Osteocyte (in vitro differentiated cells): Measurements from ENCODE around the gene DAP. TPM values are rescaled to one million over a fixed set of nuclear protein-coding genes. Genes with fewer than 3 reads are reported as not detected.
A peak's percentile ranks its signal among the peaks of the same experiment; 100 is the strongest.

Experiments
- DNase-seq: peaks from one replicate; pipeline ENCODE4 v3.0.0; 2021; ENCODE audit warnings: mixed read lengths; ENCODE audit not compliant: unreplicated experiment; ENCODE audit errors: extremely low spot score
- H3K27ac Mint-ChIP-seq: one replicate; pipeline ENCODE4 v1.8.0; 2021; ENCODE audit warnings: mild to moderate bottlenecking, mixed read lengths; ENCODE audit not compliant: unreplicated experiment
- H3K27me3 Mint-ChIP-seq: one replicate; pipeline ENCODE4 v1.8.0; 2021; ENCODE audit warnings: mixed read lengths; ENCODE audit not compliant: unreplicated experiment
- H3K36me3 Mint-ChIP-seq: one replicate; pipeline ENCODE4 v1.8.0; 2021; ENCODE audit warnings: mixed read lengths; ENCODE audit not compliant: unreplicated experiment
- H3K4me1 Mint-ChIP-seq: one replicate; pipeline ENCODE4 v1.8.0; 2021; ENCODE audit warnings: mixed read lengths; ENCODE audit not compliant: unreplicated experiment
- H3K4me3 Mint-ChIP-seq: one replicate; pipeline ENCODE4 v1.8.0; 2021; ENCODE audit warnings: mild to moderate bottlenecking, moderate library complexity, mixed read lengths; ENCODE audit not compliant: unreplicated experiment
- H3K9me3 Mint-ChIP-seq: one replicate; pipeline ENCODE4 v1.8.0; 2021; ENCODE audit warnings: mixed read lengths; ENCODE audit not compliant: unreplicated experiment
- CTCF ChIP-seq: fragments of 200-600 bp; sonication (generic); IDR thresholded peaks from 2 replicates; pipeline ENCODE4 v1.5.0; 2021; ENCODE audit warnings: antibody characterized with exemption, mild to moderate bottlenecking, moderate library complexity
- total RNA-seq: library from RNA; stranded (reverse); gene quantifications from 2 replicates; pipeline ENCODE4 v1.2.1, GENCODE V29; 2021

Gene DAP
- total RNA-seq, 1 donor from 2014 or later: 173 TPM

DNA sequence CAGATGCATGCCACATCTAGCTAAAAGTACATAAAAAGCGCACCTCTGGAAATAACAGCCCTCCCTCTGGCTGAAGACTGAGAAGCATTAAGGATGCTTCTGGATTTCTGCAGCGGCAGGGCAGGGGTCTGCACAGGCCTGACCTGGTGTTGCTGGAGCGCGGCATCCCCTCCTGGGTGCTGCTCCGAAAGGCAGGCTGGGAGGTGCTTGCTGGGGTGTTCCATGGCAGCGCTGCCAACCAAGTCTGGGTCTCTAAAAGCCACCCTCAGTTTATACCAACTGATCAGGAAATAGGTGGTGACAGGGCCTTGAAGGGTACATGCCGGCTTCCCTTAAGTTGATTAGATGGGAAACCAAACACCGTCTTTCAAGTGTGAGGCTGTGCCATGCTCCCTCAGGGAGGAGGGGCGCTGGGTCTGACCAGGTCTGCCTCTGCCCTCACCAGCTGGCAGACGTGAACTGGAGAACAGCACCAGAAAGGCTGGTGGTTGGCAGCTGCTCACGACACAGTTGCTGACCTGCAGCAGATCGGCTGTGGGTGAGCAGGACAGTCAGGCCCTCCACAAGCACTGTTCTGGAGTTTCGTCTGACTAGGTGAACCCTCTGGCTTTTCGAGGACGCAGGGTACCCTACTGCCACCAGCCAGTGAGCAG lies 81.6 kb downstream of the DAP start:
- Mint-ChIP-seq H3K27ac (no peak overlapping the region), H3K9me3 (peaks cover 10% of the 10 kb centered on the region), H3K4me3 (no peak overlapping the region), H3K27me3 (no peaks in the 10 kb centered on the region), H3K36me3 (peaks cover 44% of the 10 kb centered on the region), H3K4me1 (peaks cover 16% of the 10 kb centered on the region)
- TF ChIP-seq CTCF: no peak
- DNase-seq: peak; percentile 78

DNA sequence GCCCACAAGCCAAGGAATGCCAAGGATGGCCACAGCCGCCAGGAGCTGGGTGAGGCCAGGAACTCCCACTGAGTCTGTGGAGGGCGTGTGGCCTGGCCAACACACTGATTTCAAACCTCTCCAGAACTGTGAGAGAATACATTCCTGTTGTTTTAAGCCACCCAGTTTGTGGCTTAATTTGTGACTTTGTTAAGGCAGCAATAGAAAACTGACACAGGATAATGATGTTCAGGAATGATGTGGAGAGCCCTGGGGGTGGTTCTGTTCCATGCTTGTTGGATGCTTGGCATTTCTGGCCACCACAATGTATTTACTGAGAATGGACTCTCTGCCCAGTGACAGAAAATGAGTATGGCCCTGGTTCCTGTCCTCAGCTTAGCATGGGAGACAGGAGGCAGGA lies 82.8 kb downstream of the DAP start:
- H3K36me3 Mint-ChIP-seq: peaks cover 40% of the 10 kb centered on the region
- peak overlapping the region; percentile 15 for H3K27ac Mint-ChIP-seq
- DNase-seq: no peak
- H3K4me3 Mint-ChIP-seq: no peak overlapping the region
- TF ChIP-seq CTCF: no peak
- H3K9me3 Mint-ChIP-seq: peaks cover 10% of the 10 kb centered on the region
- H3K27me3 Mint-ChIP-seq: no peaks in the 10 kb centered on the region
- H3K4me1 Mint-ChIP-seq: peaks cover 16% of the 10 kb centered on the region

DNA sequence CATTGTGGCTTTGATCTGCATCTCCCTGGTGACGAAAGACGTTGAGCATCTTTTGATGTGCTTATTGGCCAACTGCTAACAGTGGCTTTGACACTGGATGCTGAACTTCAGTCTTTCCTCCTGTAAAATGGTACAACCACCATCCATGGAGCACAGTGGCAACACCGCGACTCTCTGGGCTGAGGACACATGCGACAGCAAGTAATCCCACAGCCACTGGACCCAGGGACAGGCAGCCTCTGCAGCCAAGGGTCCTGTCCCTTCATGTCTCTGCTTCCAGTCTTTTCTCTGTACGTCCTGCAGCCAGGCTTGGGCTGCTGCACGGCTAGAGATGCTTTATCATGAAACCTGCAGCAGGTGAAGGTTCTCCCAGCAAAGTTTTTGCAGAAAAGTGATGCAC lies 83.5 kb downstream of the DAP start:
- Mint-ChIP-seq H3K4me1 (peaks cover 16% of the 10 kb centered on the region), H3K27me3 (no peaks in the 10 kb centered on the region), H3K27ac (no peak overlapping the region), H3K36me3 (peaks cover 36% of the 10 kb centered on the region), H3K4me3 (no peak overlapping the region), H3K9me3 (peaks cover 10% of the 10 kb centered on the region)
- DNase-seq: no peak
- no peak for TF ChIP-seq CTCF

DNA sequence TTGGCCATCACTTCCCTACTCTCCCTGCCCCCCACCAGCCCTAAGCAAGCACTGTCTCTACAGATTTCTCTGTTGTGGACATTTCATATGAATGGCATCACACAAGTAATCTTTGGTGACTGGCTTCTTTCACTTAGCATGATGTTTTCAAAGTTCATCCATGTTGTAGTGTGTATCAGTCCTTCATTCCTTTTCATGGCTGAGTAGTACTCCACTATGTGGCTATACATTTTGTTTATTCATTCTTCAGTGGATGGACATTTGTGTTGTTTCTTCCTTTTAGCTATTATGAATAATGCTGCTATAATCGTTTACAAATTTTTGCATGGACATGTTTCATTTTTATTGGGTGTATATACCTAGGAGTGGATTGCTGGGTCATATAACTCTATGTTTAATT lies 84.1 kb downstream of the DAP start:
- Mint-ChIP-seq H3K27me3 (peaks cover 4% of the 10 kb centered on the region), H3K4me3 (no peak overlapping the region), H3K36me3 (peaks cover 32% of the 10 kb centered on the region), H3K4me1 (peaks cover 16% of the 10 kb centered on the region), H3K27ac (no peak overlapping the region), H3K9me3 (peaks cover 10% of the 10 kb centered on the region)
- DNase-seq: no peak
- TF ChIP-seq CTCF: no peak

DNA sequence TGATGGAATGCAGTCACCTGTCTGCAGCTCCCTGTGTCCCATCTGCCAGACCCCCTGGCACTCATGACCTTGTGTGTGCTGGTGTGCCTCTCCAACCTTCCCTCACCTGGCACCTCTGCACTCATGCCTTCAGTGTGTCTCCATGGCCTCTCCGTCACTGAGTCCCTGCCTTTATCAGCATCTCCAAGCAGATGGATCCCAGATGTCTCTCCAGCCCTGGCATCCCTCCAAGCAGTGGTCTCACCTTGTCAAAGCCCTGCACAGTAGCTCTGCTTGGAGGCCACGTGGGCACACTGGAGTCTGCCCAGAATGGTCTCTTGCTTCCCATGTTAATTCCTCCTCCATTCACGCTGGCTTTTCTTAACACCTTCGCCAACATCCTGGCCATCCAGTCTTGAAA lies 84.8 kb downstream of the DAP start:
- Mint-ChIP-seq H3K4me1 (peaks cover 16% of the 10 kb centered on the region), H3K27me3 (peaks cover 5% of the 10 kb centered on the region), H3K9me3 (peaks cover 10% of the 10 kb centered on the region), H3K27ac (no peak overlapping the region), H3K36me3 (peaks cover 31% of the 10 kb centered on the region), H3K4me3 (no peak overlapping the region)
- no peak for DNase-seq
- TF ChIP-seq CTCF: no peak
